Lung (tissue), 12 donors: ENCODE results near the gene PBX2. TPM values are rescaled to one million over a fixed set of nuclear protein-coding genes. Genes with fewer than 3 reads are reported as not detected.
A peak's percentile ranks its signal among the peaks of the same experiment; 100 is the strongest.
"Not testable (repeated sequence)": the region's sequence is repeated elsewhere in the genome, so short reads cannot be mapped to it uniquely, and the experiment has no call there.

Source experiments
- ATAC-seq: fragments of 200-7000 bp; cut with Tn5 transposase; one replicate; pipeline ENCODE4 v1.9.1; 2020; ENCODE audit warnings: moderate number of reproducible peaks; ENCODE audit not compliant: insufficient read depth, low FRiP score
- DNase-seq, 3 donors: peaks; one replicate each; pipeline ENCODE4 v3.0.0-alpha.2; 2013 to 2017
- H3K27ac ChIP-seq, 2 donors: one replicate each; pipeline ENCODE4 v1.5.1; 2013; ENCODE audit warnings: mild to moderate bottlenecking in 2 of 2, moderate library complexity in 2 of 2, control low read depth in 1 of 2, inconsistent platforms in 1 of 2, low read depth in 1 of 2, low read length in 1 of 2
- H3K27me3 ChIP-seq, 3 donors: one replicate each; pipeline ENCODE4 v1.5.1; 2013; ENCODE audit warnings: low read length in 2 of 3; ENCODE audit not compliant: control insufficient read depth in 3 of 3, insufficient read depth in 3 of 3
- H3K36me3 ChIP-seq, 4 donors: one replicate each; pipeline ENCODE4 v1.5.1; 2013; ENCODE audit warnings: low read length in 4 of 4, mild to moderate bottlenecking in 1 of 4, moderate library complexity in 1 of 4; ENCODE audit not compliant: control insufficient read depth in 4 of 4, insufficient read depth in 4 of 4
- H3K4me1 ChIP-seq, 5 donors: one replicate each; pipeline ENCODE4 v1.5.1; 2013; ENCODE audit warnings: low read length in 5 of 5, mild to moderate bottlenecking in 2 of 5, moderate library complexity in 1 of 5; ENCODE audit not compliant: control insufficient read depth in 5 of 5, insufficient read depth in 5 of 5
- H3K4me3 ChIP-seq: one replicate; pipeline ENCODE4 v1.5.1; 2013; ENCODE audit warnings: mild to moderate bottlenecking, control low read depth, moderate library complexity
- H3K9ac ChIP-seq, 2 donors: one replicate each; pipeline ENCODE4 v1.5.1; 2013; ENCODE audit warnings: low read length in 2 of 2, control low read depth in 1 of 2; ENCODE audit not compliant: insufficient read depth in 1 of 2
- H3K9me3 ChIP-seq, 4 donors: one replicate each; pipeline ENCODE4 v1.5.1; 2013; ENCODE audit warnings: low read length in 3 of 4, mild to moderate bottlenecking in 1 of 4, moderate library complexity in 1 of 4; ENCODE audit not compliant: control insufficient read depth in 4 of 4, insufficient read depth in 3 of 4
- CTCF ChIP-seq: IDR thresholded peaks from 2 replicates; pipeline ENCODE4 v1.5.1; 2012; ENCODE audit warnings: mild to moderate bottlenecking; ENCODE audit errors: control extremely low read depth, extremely low read depth
- WGBS, 2 donors: extraction: QIAGEN DNeasy Blood & Tissue Kit; methylation state at CpG; one replicate each; pipeline ENCODE4 v1.1.7; 2013; 5-methylcytosine and 5-hydroxymethylcytosine counted together
- polyA plus RNA-seq, 2 donors: library from polyadenylated mRNA; stranded (reverse); fragments of 200-250 nt; gene quantifications; one replicate each; pipeline ENCODE4 v1.2.1, GENCODE V29; 2013
- total RNA-seq, 2 donors: library from RNA; depleted of rRNA in 1 of 2; stranded (reverse); fragments of >200 nt in 1 of 2; gene quantifications; one replicate each; pipeline ENCODE4 v1.2.1, GENCODE V29; 2014 to 2021
- donor health status: control.
- donor health status: control.
- donor health status: Bipolar disorder and iron deficiency.
- donor health status: healthy.
- donor health status: DM: yes; HTN: yes; CAD: no.

Gene PBX2
- total and polyA plus RNA-seq, 4 donors, result 56.0 to 128 (median 85.9) TPM

GRCh38 chr6:32189742-32190053 lies 304 bp downstream of the PBX2 start:
- Histone ChIP-seq H3K9ac (peak overlapping the region in 1 of 2 donors; percentile 73), H3K4me3 (peak overlapping the region; percentile 60), H3K27me3 (no peaks in the 10 kb centered on the region), H3K36me3 (peaks cover 0 to 15% (median 12%) of the 10 kb centered on the region in 4 donors), H3K9me3 (no peaks in the 10 kb centered on the region), H3K4me1 (peaks cover 0 to 57% (median 17%) of the 10 kb centered on the region in 5 donors), H3K27ac (peak overlapping the region; percentile 69 to 97)
- TF ChIP-seq CTCF, result no peak
- ATAC-seq, result no peak
- WGBS, 2 donors, result 2 to 6% methylated on average over 7 to 23 of the region's 23 CpGs
- peak in 1 of 3 donors; percentile 24 for DNase-seq

GRCh38 chr6:32189069-32189741 lies 797 bp downstream of the PBX2 start:
- WGBS, 2 donors, result 1 to 2% methylated on average over 10 of the region's 10 CpGs
- TF ChIP-seq CTCF, result no peak
- Histone ChIP-seq H3K9me3 (no peaks in the 10 kb centered on the region), H3K4me3 (peak overlapping the region; percentile 60), H3K36me3 (peaks cover 0 to 15% (median 12%) of the 10 kb centered on the region in 4 donors), H3K27me3 (no peaks in the 10 kb centered on the region), H3K4me1 (peaks cover 0 to 56% (median 17%) of the 10 kb centered on the region in 5 donors), H3K27ac (peak overlapping the region; percentile 69 to 97), H3K9ac (peak overlapping the region; percentile 73 to 85)
- ATAC-seq (no peak), DNase-seq (peak in 2 of 3 donors; percentile 32 to 33)

GRCh38 chr6:32188381-32189068 lies 1.5 kb downstream of the PBX2 start:
- H3K27ac ChIP-seq, result peak overlapping the region; percentile 69 to 97
- peak overlapping the region; percentile 60 for H3K4me3 ChIP-seq
- no peaks in the 10 kb centered on the region for H3K27me3 ChIP-seq
- DNase-seq (peak in 2 of 3 donors; percentile 52 to 60), ATAC-seq (no peak)
- H3K36me3 ChIP-seq, result peaks cover 0 to 15% (median 13%) of the 10 kb centered on the region in 4 donors
- WGBS, 2 donors, result 24 to 38% methylated on average over 11 to 13 of the region's 13 CpGs
- peak overlapping the region; percentile 73 to 85 for H3K9ac ChIP-seq
- TF ChIP-seq CTCF, result no peak
- H3K9me3 ChIP-seq, result no peaks in the 10 kb centered on the region
- H3K4me1 ChIP-seq, result peaks cover 0 to 62% (median 19%) of the 10 kb centered on the region in 5 donors

- WGBS, 2 donors, result 76 to 92% methylated on average over 15 to 18 of the region's 18 CpGs
- H3K9me3 ChIP-seq, H3K9ac ChIP-seq, ATAC-seq, H3K4me3 ChIP-seq, DNase-seq, H3K27me3 ChIP-seq: not testable (repeated sequence)
- Histone ChIP-seq H3K36me3 (peaks cover 0 to 22% (median 15%) of the 10 kb centered on the region in 4 donors), H3K4me1 (peaks cover 0 to 60% (median 19%) of the 10 kb centered on the region in 5 donors), H3K27ac (peak overlapping the region in 1 of 2 donors; percentile 69)
Observed at GRCh38 chr6:32187725-32188380, 2.1 kb downstream of the PBX2 start.
